Glomerular endothelial cell (primary cell): ENCODE measurements around the gene FNDC3A. TPM values are rescaled to one million over a fixed set of nuclear protein-coding genes. Genes with fewer than 3 reads are reported as not detected.

Experiments used
- DNase-seq: peaks from one replicate; pipeline ENCODE4 v3.0.0-alpha.2; 2011; ENCODE audit warnings: low read depth, low spot score; ENCODE audit errors: extremely low read depth
- total RNA-seq: library from RNA; depleted of rRNA; stranded (reverse); fragments of >200 nt; gene quantifications from 2 replicates; pipeline ENCODE4 v1.2.3, GENCODE V29; 2015

The FNDC3A gene
- total RNA-seq, 1 donor from 2014 or later = 40.5 TPM

DNA sequence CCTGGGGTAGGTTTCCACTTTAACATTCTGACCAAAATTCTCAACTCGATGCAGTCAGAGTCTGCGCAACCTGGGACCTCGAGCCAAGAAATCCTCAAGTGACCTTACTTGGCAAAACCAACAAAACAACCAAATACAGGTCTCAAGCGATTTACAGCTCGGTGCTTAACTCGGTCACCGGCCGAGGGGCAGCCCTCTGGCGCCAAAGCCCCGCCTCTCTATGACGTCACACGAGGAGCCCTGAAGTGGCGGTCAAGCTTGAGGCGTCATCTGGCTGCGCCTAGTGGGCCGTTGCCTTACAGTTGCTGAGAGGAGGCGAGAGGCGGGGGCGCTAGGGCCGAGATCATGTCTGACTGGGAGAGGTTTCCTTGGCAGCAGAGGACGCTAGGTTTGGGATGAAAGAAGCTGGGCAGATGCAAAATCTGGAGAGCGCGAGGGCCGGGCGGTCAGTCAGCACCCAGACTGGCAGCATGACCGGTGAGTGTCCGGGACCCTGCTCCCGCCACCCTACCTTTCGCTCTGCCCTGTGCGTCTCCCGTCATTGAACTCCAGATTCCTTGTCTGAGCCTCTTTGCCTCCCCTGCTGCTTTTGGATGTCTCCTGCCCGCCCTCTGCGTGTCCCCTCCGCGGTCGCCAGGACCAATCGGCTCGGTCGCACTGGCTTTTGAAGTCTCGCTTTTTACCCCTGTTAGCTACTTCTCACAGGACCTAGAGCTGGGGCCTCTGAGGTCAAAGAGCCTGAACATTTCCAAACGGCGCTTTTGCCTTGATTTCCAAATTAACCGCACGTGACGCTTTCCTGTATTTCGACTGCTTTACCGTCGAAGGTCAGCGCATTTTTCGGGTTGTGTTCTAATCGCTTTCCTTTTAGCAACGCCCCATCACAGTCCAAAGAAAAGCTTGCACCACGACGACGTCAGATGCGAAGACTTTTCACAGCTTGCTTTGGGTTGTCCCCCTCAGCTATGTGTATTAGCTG, 272.2 kb downstream of the FNDC3A start, which contains the start of gene CDADC1:
TSS of gene CDADC1 (plus strand) at position 283 of the 979 bp plus-strand sequence. CDS start at position 396, 113 bp downstream.
- peak; percentile 52 for DNase-seq

DNA sequence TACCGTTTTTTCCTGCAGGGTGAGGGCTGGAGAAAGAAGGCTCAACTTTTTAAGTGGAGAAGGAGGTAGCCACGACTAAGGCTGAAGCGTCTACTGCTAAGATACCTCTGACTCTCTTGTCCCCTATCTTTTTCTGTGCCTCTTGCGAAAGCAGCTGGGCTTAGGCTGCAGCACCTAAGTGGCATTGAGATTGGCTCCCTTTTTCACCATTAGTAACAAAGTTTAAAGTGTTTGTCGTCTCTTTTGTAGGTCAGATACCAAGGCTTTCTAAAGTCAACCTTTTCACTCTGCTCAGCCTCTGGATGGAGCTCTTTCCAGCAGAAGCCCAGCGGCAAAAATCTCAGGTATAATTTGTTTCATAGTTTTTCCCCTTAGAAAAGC, 272.9 kb downstream of the FNDC3A start:
- DNase-seq = no peak

DNA sequence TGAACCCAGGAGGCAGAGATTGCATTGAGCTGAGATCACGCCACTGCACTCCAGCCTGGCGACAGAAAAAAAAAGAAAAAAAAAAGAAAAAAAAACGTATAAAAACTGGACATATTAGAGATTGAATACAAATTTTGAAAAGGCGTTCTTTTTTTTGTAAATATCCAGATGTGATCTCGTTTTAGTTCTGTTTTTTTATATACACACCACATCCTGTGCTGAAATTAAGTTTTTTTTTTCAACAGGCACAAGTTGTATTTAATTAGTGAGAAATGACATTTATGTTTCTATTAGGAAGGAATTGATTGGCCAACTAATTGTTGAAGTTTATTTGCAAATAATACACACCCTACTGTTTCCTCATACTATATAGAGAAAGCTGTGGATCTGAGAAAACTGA, 275.6 kb downstream of the FNDC3A start:
- no peak for DNase-seq

DNA sequence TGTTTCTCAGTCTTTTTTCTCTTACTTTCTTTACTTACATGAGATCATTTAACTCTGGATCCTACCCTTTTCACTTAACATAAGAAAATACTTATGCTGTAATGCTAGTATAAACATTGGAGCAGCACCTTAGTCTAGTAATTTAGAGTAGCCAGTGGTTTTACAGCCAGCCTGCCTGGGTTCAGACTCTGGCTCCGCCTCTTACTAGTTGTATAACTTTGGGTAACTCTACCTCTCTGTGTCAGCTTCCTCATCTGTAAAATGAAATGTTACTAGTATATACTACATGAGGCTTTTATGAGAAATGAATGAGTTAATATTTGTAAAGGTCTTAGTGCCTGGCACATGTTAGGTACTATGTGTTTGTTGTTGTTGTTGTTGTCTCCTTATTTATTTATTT, 277.6 kb downstream of the FNDC3A start:
- DNase-seq = no peak

DNA sequence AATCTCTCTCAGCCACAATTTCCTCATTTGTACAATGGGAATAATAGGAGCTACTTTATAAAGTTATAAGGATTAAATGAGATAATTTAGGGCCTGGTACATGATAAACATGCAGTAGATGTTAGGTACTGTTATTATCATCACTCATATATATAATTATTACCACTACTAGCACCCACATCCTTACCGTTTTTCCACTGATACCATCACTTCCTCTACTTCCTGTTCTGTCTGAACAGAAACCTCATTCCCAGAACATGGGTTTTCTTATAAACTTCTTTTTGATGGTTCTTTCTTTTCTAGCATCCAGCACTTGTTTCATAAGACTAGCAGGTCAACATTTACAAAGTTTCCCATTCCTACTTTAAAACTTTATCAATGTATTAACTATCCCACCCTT, 278.3 kb downstream of the FNDC3A start:
- no peak for DNase-seq

DNA sequence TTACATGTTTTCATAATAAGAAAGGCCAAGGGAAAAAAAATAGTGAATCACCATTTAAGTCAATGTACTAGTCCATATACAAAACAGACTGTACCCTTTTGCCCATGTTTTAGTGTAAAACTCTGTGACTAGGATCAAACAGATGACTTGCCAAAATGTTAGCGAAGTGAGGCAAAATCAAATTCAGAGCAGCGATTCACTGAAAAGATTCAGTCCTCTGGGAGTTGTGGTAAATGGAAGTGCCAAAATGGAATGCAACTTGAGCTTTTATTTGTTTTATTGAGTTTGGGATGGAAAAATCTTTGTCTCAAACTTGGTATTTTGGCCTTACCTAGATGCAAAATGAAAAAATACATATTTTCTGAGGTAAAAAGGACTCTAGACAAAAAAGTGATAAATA, 281.1 kb downstream of the FNDC3A start:
- no peak for DNase-seq

DNA sequence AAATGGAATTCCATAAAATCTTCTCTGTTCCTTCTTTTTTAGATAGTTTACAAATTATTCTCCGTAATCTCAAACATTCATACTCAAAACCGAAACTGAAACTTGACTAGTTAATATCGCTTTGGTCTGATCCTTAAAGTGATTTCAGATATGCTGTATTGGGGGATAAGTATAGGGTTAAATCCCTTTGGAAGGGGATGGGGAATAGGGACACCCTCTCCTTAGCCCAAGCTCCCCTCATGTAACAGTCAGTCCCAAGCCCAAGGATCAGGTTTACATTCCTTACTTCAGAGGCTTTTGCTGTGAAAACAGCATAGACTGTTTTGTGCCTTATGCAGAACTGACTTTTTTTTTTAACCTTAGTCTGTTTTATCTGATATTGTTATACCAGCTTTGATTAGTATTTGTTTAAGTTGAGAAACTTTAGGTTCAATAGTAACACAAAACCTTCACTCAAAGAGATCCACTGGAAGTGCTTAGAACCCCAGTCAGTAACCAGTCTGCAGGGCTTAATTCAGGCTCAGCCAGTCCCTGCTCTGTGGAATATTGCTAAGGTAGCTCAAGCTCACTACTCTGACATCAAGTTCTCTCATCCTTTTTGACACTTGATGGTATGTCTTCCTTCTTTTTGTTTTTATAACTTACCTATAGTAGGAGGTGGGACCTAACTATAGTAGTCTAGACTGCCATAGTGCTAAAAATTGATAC, 282.5 kb downstream of the FNDC3A start:
- DNase-seq = no peak

Other genes with a start within 250 kb of the FNDC3A start
- not detected in 2 replicates for gene MLNR, start 244.4 kb downstream of the FNDC3A start, total RNA-seq